Jurkat, Clone E6-1 (cell line): Measurements from ENCODE around the gene PEX3.
A peak's percentile ranks its signal among the peaks of the same experiment; 100 is the strongest.

ENCODE experiments used
- DNase-seq: peaks from one replicate; pipeline ENCODE4 v3.0.0-alpha.2; 2011; ENCODE audit warnings: low read depth, low spot score
- H3K4me3 ChIP-seq: 2 replicates; pipeline ENCODE4 v1.5.1; 2011; ENCODE audit warnings: mild to moderate bottlenecking, low read length, control low read depth, moderate library complexity

Gene PEX3

DNA sequence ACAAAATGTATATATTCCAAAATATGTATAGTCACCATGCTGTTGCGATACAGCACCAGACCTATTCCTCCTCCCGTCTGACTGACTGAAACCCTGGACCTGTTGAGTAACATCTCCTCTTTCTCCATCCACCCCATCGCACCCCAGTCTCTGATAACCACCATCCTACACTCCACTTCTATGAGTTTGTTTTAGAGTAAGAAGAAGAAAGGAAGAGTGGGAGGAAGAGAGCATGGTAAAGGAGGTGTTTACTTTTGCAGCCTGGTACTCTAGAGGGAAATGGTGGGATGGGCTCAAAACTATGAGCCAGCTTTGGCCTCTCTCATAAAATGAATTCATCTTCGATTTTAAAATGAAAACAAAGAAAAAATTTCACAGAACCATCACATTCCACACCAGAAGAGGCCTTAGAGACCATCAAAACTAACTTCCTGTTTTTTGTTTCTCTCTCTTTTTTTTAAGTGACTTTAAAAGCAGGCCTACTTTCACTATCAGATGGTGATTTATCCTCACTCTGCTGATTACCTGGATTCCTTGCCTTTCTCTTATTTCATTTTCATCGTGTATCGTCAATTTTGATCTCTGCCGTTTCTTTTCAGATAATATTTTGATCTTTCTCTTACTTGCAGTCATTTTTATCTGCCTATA is 77.7 kb downstream of the PEX3 start:
- DNase-seq = no peak

DNA sequence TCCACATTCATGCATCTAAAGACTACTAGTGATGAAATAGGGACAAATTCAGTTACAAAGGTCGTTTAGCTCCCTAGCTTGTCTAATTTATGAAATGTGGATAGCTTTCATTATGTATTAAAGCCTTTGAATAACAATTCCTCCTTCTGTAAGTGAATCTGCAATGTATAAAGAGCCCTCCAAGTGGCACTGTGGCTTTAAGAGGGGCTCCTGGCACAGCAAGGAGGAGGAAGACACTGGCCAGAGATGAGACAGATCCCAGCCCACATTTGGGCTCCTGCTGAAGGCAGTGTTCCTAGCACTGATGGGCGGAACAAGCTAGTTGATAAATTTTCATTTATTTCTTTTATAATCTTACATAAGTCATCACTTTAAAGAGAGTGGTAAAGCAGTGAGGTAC is 78.5 kb downstream of the PEX3 start:
- no peak overlapping the region for H3K4me3 ChIP-seq
- DNase-seq = no peak

More for the DNA sequence above, 77.7 kb downstream of the PEX3 start:
- no peak overlapping the region for H3K4me3 ChIP-seq

DNA sequence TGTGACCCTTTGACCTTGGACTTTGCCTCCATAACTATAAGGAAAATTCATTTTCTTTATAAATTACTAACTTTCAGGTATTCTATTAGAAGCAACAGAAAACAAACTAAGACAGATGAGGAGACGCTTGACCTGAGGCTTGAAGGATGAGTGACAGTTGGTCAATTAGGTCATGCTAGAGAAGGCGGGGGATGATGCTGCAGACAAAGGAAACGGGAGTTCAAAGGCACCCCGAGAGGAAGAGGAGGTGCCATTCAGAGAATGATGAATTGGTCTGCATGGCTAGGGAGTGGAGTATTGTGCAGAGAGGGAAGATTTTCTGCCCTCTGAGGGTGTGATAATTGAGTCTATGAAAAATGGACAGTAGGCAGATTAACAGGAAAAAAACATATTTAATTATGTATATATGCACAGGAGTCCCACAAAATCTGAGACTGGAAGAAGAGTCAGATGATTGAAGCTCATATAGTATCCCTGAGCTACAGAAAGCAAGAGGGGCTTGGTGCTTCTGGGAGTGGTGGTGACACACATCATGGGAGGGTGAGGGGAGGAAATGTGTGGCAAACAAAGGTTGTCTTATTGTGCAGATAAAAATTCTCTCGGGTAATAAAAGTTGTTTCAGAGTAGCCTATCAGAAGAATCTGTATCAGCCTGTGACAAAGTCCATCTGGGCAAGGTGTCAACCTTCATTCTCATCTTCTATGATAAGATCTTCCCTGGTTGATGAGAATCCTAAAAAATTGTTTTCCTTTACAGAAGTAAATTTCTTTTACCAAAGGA is 81.3 kb downstream of the PEX3 start:
- no peak for DNase-seq
- H3K4me3 ChIP-seq = no peak overlapping the region

DNA sequence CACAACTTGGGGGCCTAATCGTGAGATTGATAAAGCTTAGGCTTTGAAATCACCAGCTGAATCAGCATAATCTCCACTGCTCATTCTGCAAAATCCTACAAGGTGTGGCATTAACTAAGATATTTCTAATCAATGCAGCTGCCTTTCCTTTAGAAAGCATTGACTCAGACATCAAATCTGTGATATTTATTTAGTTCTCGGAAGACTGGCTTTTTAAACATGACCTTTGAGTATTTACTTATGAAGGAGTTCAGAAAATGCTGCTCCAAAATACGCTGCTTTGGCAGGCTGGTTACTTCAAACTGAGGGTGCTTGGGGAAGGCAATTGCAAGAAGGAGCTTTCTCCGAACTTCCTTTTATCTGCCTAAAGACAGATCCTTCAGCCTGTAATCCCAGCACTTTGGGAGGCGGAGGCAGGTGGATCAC is 84.6 kb downstream of the PEX3 start:
- DNase-seq = no peak
- H3K4me3 ChIP-seq = no peak overlapping the region

DNA sequence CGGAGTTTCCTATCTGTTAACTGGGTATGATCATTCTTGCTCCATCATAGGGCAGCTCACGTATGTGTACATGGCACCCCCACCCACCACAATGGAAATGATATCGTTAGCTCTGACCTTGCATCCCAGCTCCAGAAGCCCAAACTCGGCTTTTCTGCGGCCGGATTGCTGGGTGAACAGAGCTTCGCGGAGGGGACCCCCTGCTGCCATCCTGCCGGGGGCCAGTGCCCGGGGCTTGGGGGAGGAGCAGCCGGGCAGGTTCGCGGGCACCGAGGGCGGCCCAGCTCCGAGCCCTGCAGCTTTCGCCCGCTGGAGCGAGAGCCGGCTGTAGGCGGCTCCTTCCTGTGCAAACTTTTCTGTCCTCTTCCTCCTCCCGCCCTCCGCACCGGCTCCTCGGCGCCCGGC is 85.9 kb downstream of the PEX3 start:
- no peak for DNase-seq

DNA sequence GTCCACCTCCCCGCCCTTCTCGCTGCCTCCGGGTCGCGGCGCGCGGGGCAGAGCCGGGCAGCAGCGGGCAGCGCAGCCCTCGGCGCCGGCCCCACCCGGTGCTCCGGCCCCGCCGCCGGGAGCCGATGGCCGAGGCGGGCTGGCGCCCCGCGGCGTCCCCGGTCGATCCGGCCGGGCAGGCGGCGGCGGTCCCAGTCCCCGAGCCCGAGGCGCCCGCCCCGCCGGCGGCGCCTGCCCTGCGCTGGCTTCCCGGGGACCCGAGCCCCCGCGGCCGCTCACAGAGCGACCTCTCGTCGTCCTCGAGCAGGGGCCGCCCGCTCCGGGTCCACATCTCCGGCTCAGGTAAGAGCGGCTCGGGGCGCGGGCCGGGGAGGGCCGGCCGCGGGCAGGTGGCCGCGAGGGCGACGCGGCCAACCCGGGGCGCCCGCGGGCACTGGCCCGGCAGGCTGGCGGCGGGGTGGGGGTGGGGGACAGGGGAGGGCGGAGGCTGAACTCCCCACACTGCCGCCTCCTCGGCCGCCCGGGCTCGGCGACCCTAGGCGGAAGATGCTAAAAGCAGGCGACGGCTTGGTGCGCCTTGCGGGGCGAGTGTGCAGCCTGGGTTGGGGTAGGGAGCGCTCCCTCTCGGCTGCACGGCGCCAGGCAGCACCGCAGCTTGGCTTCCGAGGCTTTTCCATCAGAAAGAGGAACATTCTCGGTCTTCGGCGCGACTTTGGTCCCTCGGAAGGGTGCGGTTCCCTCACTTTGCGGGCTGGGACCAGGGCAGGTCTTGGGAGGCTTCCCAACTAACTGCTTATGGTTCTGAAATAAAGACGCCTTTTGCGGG is 86.5 kb downstream of the PEX3 start:
- H3K4me3 ChIP-seq = peak overlapping the region; percentile 42
- no peak for DNase-seq

More for the DNA sequence above, 85.9 kb downstream of the PEX3 start:
- peak overlapping the region; percentile 32 for H3K4me3 ChIP-seq

DNA sequence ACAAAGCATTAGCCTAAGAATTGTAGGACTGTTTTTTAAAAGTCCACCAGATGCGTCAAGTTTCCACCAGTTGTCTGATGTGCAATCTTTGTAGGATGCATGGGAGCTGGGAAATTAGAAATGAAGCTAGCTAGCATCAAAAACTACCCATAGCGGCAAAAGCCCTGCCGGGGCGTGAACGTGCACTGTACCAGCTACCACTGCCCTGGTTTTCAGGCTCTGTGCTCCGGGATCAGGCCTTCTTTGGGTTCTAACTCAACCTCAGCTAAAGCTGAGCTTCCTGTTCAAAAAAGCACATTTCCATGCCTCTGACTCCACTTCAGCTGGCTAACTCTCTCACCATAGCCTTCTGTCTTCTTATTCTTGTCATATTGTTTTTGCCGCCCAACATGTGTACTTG is 87.8 kb downstream of the PEX3 start:
- no peak overlapping the region for H3K4me3 ChIP-seq
- DNase-seq = no peak

DNA sequence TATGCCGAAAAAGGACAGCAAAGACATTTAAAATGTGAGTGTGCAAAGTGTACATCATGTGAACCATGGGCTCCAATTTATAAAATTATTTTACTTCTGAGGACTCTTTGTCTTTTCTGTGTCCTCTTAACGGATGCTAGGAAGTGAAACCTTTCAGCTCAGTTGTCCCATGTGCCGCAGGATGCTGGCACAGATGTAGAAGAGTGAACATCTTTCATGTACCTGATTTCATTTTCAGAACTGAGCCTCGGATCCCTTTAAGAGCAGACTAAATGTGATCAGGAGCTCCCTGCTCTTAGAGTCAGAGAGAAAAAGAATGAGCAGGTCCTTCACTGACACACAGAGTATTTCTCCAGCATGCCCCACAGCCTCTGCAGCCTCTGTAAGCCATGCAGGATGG is 88.5 kb downstream of the PEX3 start:
- no peak for DNase-seq
- H3K4me3 ChIP-seq = no peak overlapping the region

DNA sequence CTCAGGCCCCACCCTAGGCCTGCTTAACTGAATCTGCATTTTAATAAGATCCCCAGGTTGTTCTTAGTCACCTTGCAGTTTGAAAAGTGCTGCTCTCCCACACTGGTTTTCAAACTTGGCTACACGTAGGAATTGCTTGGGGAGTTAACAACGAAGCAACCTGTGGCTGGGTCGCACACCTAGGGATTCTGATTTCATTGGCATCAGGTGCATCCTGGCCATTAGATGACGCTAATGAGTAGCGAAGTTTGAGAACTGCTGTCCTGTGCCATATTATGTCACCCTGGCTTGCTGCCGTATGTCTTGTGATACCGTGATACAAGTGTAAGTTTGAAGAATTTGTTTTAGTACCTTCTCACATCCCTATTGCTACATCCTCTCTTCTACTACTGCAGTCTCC is 89.1 kb downstream of the PEX3 start:
- H3K4me3 ChIP-seq = no peak overlapping the region
- DNase-seq = no peak

DNA sequence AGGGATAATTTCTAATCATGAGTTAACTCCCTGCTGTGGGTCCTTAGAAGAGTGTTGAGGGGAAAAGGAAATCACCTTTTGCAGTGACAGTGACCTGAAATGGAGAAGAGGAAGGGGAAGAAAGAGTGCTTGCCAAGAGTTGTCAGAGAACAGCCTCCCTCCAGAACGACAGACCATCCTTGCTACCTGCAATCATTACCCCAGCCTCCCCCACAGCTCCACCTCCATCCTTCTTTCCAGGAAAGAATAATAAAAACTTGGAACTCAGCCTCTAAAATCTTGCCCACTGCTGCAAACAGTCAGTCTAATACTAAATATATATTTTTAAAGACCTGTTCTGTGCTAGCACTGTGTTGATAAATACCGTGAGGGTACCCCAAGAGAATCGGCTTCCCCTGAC is 89.6 kb downstream of the PEX3 start:
- no peak for DNase-seq
- H3K4me3 ChIP-seq = no peak overlapping the region
